ENCODE results near the gene KDM4B. TPM values are rescaled to one million over a fixed set of nuclear protein-coding genes. Genes with fewer than 3 reads are reported as not detected.

The KDM4B gene
- total and polyA plus RNA-seq, 2 of the 8 experiments (the other 6 are each of a cell fraction or from before 2014, with no cell fraction given), result 12.0 to 31.9 TPM

DNA sequence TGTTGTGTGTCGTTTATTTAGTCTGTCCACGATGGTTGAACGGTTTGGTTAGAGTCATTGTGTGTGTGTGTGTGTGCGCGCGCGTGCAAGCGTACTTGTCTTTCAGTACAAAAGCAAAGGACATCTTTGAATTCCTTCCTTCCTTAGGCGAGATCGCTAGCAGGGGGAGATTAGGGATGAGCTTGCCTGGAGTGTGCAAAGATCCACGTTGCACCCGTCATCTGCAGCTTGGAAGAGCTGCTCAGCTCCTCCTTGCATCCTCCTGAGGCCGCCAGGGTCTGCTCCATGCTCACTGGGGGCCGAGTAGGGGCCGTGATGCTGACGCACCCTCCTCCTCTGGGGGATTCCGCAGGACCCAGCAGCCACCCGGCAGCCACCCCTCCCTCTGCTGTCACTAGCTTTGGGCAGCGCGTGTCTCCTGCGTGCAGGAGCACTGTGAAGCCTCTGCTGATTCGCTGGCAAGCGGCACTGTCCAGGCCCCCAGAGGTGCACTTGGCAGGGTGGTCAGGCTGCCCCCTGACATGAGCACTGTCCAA lies 137.3 kb downstream of the KDM4B start:
- Histone ChIP-seq H3K4ac (replicated peaks; ENCODE audit: insufficient read length, low read depth, low read length) (no peak overlapping the region), H3K14ac (ENCODE audit: insufficient read length) (no peak overlapping the region), H4K91ac (replicated peaks; ENCODE audit: insufficient read length, low read length) (no peak overlapping the region), H3K9ac (replicated peaks in 1 of 4; ENCODE audit: extremely low read depth in 1 of 4, low read depth in 3 of 4, low read length in 3 of 4) (no peak overlapping the region; a peak in 1 of 7 replicates), H3K27me3 (replicated peaks in 1 of 4; ENCODE audit: control insufficient read depth in 3 of 4, extremely low read depth in 1 of 4, insufficient read depth in 3 of 4, low read length in 3 of 4) (no peaks in the 10 kb centered on the region), H3K23ac (ENCODE audit: insufficient read length) (no peak overlapping the region), H4K5ac (ENCODE audit: insufficient read length, low read depth, low read length) (no peak overlapping the region), H2BK20ac (ENCODE audit: low read length) (no peak overlapping the region), H3K4me3 (ENCODE audit: extremely low read depth in 1 of 4, insufficient read depth in 2 of 4, low read depth in 3 of 4, low read length in 4 of 4) (no peak overlapping the region), H3K27ac (ENCODE audit: low read depth, low read length) (no peak overlapping the region), H2BK12ac (ENCODE audit: low read depth, low read length) (no peak overlapping the region), H2BK15ac (ENCODE audit: low read length) (no peak overlapping the region), H3K79me2 (ENCODE audit: control insufficient read depth in 1 of 2, insufficient read depth in 2 of 2, low read length in 2 of 2) (no peaks in the 10 kb centered on the region), H3K56ac (replicated peaks; ENCODE audit: insufficient read length, low read depth, low read length) (no peak overlapping the region), H3K18ac (ENCODE audit: extremely low read depth, low read length) (no peak overlapping the region), H3K4me2 (ENCODE audit: insufficient read depth in 1 of 2, low read depth in 2 of 2, low read length in 2 of 2) (no peak overlapping the region), H3K23me2 (ENCODE audit: low read depth, low read length) (no peaks in the 10 kb centered on the region), H2AFZ (ENCODE audit: low read length) (no peak overlapping the region), H3K79me1 (ENCODE audit: low read depth, low read length) (no peaks in the 10 kb centered on the region), H3K4me1 (replicated peaks in 1 of 4; ENCODE audit: control insufficient read depth in 3 of 4, insufficient read depth in 4 of 4, low read length in 3 of 4) (peaks cover 0 to 6% (median 3%) of the 10 kb centered on the region in 4 experiments; a peak in 3 of 7 replicates), H4K20me1 (replicated peaks in 1 of 2; ENCODE audit: control insufficient read depth in 1 of 2, insufficient read depth in 2 of 2, low read length in 2 of 2) (peaks cover 0 to 3% of the 10 kb centered on the region in 2 experiments), H3K36me3 (ENCODE audit: control insufficient read depth in 2 of 4, insufficient read depth in 4 of 4, low read length in 3 of 4) (no peaks in the 10 kb centered on the region), H4K8ac (ENCODE audit: extremely low read depth, insufficient read depth, low read length) (peak overlapping the region; percentile 51; the same call in 1 of the 2 replicates), H3K9me3 (ENCODE audit: insufficient read depth in 2 of 2, low read depth in 1 of 2, low read length in 1 of 2) (no peaks in the 10 kb centered on the region), H2BK120ac (replicated peaks; ENCODE audit: low read depth, low read length) (no peak overlapping the region), H2AK5ac (ENCODE audit: low read depth, low read length) (no peak overlapping the region), H2BK5ac (ENCODE audit: low read depth, low read length) (no peak overlapping the region)
- FAIRE-seq, result no peak
- WGBS, 2 experiments (ENCODE audit: extremely low coverage in 1 of 2, insufficient coverage in 1 of 2, insufficient read length in 1 of 2, insufficient replicate concordance in 2 of 2, low coverage in 1 of 2, low lambda C conversion rate in 2 of 2, missing lambda C conversion rate in 1 of 2), result 95% methylated on average over 23 of the region's 23 CpGs; no CpG with 5 or more reads in 1 of the 2 experiments
- TF ChIP-seq KDM1A (IDR thresholded peaks at IDR 0.05; ENCODE audit: borderline replicate concordance, low read length) (no peak), GABPA (IDR thresholded peaks at IDR 0.05; ENCODE audit: borderline replicate concordance, insufficient read depth, low read length) (no peak), SP4 (IDR thresholded peaks at IDR 0.05; ENCODE audit: low read length) (no peak)
- CTCF ChIA-PET (ENCODE audit: partially characterized antibody), result interaction anchor here (1.1 to 9.5 kb wide), 7 partner anchors 9 to 77 kb away, joined by 3 to 73 read pairs (median 5); no protein-coding TSS in a partner anchor
- POLR2A ChIA-PET (ENCODE audit: partially characterized antibody), result interaction anchor here (1.0 to 1.4 kb wide), 2 partner anchors 9 to 18 kb away, joined by 3 to 4 read pairs; no protein-coding TSS in a partner anchor
- no peak for DNase-seq (ENCODE audit: low read depth in 1 of 2, low spot score in 2 of 2)
